ENCODE measurements around the gene CDKN2AIPNL. TPM values are rescaled to one million over a fixed set of nuclear protein-coding genes. Genes with fewer than 3 reads are reported as not detected.

The CDKN2AIPNL gene
- total and polyA plus RNA-seq, 2 of the 8 experiments (the other 6 are each of a cell fraction or from before 2014, with no cell fraction given): 40.0 to 56.3 TPM

DNA sequence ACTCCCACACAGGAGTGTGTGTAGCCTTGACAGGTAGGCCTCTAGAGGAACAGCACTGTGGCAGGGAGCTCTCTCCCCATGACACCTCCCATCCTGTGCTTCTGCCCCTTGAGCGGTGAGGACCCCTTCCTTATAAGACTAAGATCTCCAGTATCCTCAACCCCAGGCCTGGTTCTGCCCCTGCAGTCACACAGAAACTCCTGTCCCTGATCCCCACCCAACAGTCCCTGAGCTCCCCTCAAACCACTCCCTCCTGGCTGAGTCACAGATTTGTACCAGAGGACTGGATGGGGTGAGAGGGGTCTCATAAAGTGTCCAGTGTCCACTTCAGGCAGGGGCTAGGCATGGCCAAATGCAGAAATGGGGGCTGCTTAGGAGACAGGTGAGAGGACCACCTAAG, 47.8 kb upstream of the CDKN2AIPNL start (continued):
- TF ChIP-seq CHD7 (IDR thresholded peaks at IDR 0.05; ENCODE audit: insufficient replicate concordance, low read length) (no peak), SIRT6 (IDR thresholded peaks at IDR 0.05; ENCODE audit: low read length) (no peak)
